Skin epidermis (tissue), 12 donors: ENCODE results near the gene DHX58.
"Not testable (repeated sequence)": the region's sequence is repeated elsewhere in the genome, so short reads cannot be mapped to it uniquely, and the experiment has no call there.

Source experiments
- H3K27ac ChIP-seq, 21 experiments: fragments of 200-600 bp; sonication (generic) in 11 of 21; one replicate each; pipeline ENCODE4 v1.5.0; 2020; ENCODE audit warnings: mild to moderate bottlenecking in 3 of 21, inconsistent platforms in 2 of 21, moderate library complexity in 2 of 21
- H3K4me3 ChIP-seq, 7 experiments: fragments of 200-600 bp; sonication (generic) in 2 of 7; one replicate each; pipeline ENCODE4 v1.5.0; 2020; ENCODE audit warnings: inconsistent platforms in 2 of 7, mild to moderate bottlenecking in 2 of 7, moderate library complexity in 1 of 7

The DHX58 gene

DNA sequence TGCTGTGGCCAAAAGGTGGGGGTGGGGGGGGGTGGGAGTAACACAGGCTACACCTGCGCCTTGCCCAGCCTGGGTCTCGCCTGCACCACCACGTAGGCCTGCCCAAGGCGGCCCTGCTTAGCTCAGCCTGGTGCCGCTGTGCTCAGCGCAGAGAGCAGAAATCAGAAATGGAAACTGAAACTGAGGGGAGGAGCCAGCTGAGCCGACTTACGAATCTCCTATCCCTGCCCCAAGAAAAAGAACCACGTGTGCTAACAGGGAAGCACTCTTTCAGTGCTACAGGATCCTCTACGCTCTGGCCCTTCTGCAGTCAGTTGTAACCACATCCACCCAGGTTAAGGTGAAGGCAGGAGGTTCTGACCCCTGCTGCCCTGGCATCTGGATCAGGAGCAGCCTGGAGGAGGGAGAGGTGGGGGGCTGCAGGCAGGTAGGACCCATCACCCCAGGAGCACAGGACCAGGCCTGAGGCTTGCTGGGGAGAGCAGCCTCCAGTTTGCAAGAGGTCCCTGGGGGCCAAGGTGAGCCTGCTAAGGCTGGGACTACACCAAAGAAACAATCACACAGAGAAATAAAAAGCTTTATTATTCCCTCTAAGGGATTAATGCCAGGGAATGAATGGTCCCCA lies at the start of gene DHX58:
TSS of gene DHX58 (minus strand) at position 163 of the 625 bp plus-strand sequence. CDS start 822 bp downstream, outside the sequence.
- peak within 1 kb of the TSS; percentile 61 to 99 (median 90) for H3K27ac ChIP-seq
- H3K4me3 ChIP-seq = peak within 1 kb of the TSS; percentile 34 to 71 (median 48)

DNA sequence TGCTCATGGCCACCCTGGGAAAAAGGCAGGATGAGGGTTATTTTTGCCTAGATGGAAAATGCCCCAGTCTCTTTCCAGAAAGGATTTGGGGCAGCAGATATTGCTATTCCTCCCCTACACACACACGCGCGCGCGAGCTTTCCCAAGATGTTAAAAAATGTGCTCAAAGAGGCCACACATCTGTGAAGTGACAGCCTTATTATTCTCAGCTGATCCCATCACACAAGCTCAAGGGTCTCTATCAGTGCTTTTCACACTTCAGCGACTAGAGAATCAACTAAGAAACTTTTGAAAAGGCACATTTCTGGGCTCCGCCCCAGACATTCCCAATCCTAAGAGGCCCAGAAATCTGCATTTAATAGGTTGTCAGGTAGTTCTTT lies 48.0 kb upstream of the DHX58 start:
- H3K4me3 ChIP-seq = no peak overlapping the region
- no peak overlapping the region for H3K27ac ChIP-seq

DNA sequence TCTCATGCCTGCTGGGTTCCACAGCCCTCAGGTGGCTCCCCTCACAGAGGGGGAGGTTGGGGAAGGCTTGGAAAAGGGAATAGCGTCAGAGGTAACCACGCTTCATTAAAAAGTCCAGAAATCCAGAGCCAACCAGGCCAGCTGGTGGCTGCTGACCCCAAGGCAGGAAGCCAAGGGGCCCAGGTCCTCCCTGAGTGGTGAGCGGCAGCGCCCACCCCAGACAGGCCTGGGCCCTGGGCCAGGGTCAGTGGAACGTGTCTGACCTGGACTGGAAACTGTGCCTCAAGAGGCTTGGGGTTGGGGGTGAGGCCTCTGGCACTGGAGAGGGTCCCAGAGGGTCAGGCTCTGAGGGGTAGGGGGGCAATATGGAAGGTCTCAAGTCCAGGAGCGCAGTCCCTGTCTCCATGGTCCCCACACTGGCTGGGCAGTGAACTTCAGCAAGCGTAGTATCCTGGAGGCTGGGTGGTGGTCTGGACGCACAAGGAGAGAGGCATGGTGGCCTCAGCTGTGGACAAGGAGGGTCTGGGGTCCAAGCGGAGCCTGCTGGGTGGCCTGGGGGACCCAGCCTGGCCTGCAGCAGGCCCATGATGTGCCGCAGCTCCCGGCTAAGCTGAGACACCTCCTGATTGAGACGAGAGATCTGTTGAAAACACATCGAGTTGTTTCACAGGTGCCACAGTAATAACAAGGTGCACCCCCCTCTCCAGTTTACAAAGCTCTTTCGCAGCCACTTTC lies 47.4 kb upstream of the DHX58 start:
- Histone ChIP-seq H3K4me3 (no peak overlapping the region), H3K27ac (no peak overlapping the region)

DNA sequence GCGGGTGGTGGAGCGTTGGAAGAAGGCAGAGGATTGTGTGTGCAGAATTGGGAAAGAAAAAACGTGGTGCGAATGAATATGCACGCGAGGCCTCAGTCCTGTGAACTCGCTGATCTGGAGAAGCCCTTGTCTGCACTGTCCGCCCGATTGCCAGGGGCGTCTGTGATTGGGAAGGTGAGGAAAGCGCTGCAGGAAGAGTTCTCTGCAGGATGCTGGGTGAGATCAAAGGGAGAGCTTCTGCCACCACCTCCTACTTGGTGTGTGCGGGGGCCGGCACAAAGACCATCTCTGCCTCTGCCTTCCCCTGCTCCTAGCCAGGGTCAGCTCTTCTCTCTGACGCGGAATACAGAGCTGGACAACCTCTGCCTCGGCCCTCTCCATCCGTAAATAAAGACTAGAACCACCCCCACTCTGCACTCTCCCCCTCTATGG lies 43.1 kb upstream of the DHX58 start:
- Histone ChIP-seq H3K4me3 (peak overlapping the region; percentile 86 to 99 (median 94)), H3K27ac (peak overlapping the region in 11 of 21 experiments; percentile 45 to 96 (median 90))

DNA sequence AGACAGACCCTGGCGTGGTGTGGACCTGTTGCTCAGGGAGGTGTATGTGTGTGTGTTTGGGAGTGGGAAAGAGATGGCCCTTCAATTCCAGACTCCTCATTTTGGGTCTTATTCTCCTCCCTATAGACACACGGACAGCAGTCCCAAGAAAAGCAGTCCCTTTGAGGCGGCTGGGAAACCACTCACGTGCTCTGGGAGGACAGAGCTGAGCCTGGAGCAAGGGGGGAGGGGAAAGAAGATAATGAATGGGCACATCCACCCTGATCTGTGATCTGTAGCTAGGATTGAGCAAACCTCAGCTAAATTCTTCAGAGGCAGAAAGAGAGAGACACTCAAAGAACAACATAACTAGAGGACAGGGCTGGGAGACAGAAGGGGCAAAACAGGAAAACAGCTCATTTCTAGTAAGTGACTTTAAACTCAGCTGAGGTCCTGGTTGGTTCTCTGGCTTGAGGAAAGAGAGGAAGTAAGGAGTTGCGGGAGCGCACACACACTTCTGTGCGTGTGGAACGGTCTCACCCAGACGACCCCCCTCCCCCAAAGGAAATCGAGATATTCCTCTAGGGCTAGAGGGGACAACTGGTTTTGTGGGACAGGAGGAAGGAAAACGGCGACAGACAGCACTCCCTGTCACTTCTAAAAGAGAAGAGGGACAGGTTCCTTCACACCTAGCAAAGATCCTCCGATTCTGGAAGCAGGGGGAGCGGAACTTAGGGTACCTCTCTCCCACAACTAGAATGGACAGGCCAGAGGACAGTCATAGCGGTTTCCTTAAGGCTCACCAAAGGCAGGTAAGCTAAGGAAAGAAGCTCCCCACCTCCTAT lies 41.6 kb upstream of the DHX58 start:
- peak overlapping the region; percentile 82 to 99 (median 92) for H3K27ac ChIP-seq
- H3K4me3 ChIP-seq = peak overlapping the region; percentile 86 to 99 (median 94)

DNA sequence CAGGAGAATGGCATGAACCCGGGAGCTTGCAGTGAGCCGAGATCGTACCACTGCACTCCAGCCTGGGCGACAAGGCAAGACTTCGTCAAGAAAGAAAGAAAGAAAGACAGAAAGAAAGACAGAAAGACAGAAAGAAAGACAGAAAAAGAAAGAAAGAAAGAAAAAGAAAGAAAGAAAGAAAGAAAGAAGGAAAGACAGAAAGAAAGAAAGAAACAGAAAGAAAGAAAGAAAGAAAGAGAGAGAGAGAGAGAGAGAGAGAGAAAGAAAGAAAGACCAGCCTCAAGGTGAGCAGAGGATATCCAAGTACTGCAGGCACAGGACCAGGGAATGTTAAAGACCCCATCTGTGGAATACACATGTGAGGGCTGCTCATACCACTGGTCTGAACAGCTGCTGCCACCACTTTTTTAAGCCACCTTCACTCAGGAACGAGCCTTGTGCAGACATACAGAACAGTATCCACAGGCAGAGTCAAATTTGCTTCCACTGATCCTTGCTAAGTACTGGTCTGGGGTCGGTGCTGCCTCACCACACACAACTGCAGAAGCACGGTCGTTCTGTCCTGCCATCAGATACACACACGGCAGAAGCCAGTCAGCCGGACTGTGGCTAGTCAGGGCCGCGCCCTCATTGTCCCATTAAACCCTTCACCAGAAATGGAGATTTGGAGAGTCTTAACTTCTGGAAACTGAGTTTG lies 34.5 kb upstream of the DHX58 start:
- Histone ChIP-seq H3K4me3 (no peak overlapping the region), H3K27ac (no peak overlapping the region)

DNA sequence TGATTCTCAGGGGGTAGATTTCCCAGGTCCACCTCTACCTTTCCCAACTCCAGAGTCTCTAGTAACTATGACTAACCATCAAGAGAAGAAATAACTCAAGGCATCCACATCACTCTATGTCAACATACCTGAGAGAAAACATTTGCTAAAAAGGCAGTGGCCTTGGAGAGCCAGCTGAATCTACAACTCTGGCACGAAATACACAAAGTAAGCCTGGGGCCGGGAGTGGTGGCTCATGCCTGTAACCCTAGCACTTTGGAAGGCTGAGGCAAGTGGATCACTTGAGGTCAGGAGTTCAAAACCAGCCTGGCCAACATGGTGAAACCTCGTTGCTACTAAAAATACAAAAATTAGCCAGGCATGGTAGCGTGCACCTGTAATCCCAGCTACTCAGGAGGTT lies 30.6 kb upstream of the DHX58 start:
- H3K27ac ChIP-seq = peak overlapping the region in 1 of 21 experiments; percentile 34
- H3K4me3 ChIP-seq = not testable (repeated sequence)

DNA sequence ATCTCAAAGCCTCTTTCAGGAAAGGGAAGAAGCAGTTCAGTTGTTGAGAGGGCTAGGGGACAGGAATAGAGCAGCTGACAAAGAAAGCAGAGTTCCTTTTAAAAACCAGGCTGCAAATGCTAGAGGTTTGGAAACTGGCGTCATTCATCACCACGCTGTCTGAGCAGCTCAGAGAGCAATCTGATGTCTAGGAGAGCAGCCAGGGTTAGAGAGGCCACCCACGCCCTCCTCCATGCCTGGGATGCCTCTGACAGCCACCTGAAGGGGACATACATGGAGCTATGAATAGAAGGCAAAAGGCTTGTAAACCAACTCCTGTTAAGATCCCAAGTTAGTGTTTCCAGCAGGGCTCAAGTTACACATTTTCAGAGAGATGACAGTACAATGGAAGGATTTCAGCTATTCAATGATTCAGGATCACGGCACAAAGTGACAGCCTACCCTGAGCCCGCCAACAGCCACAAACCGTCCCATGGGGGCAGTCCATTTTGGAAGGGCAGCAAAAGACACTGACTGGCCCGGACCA lies 29.9 kb upstream of the DHX58 start:
- no peak overlapping the region for H3K4me3 ChIP-seq
- H3K27ac ChIP-seq = peak overlapping the region in 3 of 21 experiments; percentile 5 to 34 (median 34)

DNA sequence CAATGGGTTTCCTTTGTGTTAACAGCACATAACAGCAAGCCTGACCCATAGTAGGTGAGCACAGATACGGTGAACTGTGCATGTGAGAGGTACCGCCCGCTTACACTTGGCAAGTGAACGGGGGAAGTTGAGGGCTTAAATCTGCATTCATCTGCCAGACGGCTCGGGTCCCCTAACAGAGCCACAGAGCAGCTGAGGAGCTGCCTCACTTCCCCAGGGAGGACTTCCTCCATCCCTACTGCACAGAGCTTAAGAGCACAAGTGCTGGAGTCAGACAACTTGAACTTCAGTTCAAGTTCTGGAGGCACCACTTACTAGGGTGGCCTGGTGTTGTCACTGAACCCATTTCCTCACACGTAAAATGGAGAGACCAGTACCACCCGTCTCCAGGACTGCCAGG lies 28.9 kb upstream of the DHX58 start:
- Histone ChIP-seq H3K4me3 (no peak overlapping the region), H3K27ac (peak overlapping the region in 2 of 21 experiments; percentile 0 to 14)

DNA sequence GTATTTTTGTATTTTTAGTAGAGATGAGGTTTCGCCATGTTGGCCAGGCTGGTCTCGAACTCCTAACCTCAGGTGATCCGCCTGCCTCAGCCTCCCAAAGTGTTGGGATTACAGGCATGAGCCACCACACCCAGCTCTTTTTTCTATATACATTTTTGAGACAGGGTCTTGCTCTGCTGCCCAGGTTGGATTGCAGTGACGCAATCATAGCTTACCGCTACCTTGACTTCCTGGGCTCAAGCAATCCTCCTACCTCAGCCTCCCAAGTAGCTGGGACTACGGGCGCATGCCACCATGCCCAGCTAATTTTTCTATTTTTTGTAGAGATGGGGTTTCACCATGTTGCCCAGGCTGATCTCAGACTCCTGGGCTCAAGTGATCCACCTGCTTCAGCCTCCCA lies 28.2 kb upstream of the DHX58 start:
- H3K27ac ChIP-seq, H3K4me3 ChIP-seq: not testable (repeated sequence)

DNA sequence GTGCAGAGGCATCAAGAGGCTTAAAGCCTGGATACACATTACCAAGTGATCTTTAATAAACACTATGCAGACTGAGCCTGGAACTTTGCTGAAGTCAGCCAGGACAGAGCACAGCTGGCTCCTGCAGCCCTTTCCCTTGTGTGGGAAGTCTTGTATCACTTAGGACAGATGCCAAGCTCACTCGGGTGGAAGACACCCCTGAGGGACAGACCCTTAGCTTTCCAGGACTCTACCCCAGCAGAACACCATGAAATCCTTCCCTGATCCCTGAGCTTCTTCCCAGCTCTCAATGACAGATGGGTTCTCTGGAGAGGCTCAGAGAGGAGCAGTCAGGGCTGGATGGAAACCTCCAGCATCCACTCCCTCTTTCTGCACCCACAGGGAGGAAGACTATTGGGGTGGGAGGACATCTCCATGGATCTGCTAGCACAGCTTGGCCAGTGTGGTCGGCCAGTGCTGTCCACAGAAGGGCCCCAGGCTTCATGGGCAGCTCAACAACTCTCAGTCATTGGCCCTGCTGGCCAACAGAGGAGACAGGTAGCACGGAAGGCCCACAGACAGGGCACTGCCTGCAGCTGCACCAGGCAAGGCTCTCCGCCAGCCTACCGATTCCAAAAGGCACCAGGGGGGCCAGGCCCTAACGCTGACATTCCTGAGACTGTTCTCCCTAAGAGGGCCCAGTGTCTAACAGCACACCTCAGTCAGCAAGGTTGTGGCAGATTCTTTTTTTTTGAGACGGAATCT lies 26.4 kb upstream of the DHX58 start:
- Histone ChIP-seq H3K4me3 (no peak overlapping the region), H3K27ac (peak overlapping the region in 2 of 21 experiments; percentile 27 to 28)

DNA sequence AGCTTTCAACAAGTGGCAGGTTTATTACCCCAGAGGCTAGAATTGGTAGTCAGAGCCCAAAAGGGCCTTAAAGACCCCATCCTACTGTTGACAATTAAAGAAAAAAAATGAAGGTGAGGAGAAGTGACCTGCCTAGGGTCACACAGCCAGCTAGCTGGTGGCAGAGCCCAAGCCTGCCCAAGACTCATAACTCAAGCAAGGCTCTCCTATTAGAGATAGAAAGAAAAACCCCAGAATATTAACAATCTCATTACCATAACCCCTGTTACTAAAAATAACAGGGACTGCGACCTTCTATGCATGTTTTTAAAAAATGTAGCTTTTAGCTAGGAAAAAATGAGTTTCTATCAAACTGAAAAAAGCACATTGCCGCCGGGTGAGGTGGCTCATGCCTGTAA lies 24.1 kb upstream of the DHX58 start:
- peak overlapping the region in 13 of 21 experiments; percentile 15 to 76 (median 54) for H3K27ac ChIP-seq
- H3K4me3 ChIP-seq = no peak overlapping the region

DNA sequence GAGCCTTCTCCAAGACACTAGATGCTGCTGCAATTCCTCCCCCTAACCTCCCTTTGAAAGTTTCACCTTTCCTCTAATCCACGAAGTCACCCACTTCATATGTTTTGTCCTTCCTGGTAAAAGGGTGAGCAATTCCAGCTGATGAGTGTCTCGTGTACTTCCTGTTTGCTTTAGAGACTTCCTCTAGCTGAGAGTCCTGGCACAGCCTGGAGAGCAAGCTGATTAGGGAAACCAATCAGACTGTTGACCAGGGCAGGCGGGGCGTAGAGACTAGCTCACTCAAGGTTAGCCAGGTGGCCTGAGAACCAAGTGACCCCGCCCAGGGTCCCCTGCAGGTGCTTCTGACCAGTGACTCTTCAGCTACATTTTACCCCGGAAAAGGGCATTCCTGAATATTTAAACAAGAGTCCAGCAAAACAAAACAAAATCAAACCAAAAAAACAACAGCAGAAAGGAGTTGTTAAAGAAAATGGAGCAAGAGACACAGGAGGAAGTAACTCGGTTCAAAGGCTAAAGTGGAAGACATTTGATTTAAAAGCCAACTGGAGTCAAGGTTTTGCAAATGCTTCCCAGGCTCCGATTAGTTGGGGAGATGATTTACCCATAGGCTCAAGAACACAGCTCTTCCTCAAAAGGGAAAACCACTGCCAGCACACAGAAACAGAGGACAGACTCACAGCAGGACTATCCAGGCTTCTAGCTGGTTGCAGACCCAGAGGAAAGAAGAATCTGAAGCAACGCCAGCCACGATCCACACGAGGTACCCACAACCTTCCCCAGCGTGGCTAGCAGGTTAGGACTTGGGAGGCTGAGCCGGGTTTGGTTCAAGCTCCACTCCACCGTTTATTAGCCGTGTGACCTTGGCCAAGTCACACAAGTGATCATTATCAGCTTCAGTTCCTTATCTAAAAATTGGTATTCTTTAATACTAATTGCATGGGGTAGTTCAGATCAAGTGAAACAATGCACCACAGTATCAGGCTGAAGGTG lies 23.4 kb upstream of the DHX58 start:
- peak overlapping the region in 17 of 21 experiments; percentile 5 to 76 (median 49) for H3K27ac ChIP-seq

DNA sequence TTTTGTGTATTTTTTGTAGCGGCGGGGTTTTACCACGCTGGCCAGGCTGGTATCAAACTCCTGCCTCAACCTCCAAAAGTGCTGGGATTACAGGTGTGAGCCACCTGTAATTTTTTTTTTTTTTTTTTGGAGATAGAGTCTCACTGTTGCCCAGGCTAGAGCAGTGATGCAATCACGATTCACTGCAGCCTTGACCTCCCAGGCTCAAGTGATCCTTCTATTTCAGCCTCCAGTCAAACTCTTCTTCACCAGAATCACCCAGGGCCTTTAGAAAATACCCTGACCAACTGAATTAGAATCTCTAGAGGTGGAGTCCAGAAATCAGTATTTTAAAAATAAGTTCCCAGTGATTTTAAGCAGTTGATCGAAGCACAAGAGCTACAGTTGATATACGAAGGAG lies 22.6 kb upstream of the DHX58 start:
- Histone ChIP-seq H3K4me3 (no peak overlapping the region), H3K27ac (peak overlapping the region in 16 of 21 experiments; percentile 3 to 76 (median 48))

More for the DNA sequence above, 23.4 kb upstream of the DHX58 start:
- H3K4me3 ChIP-seq = no peak overlapping the region

DNA sequence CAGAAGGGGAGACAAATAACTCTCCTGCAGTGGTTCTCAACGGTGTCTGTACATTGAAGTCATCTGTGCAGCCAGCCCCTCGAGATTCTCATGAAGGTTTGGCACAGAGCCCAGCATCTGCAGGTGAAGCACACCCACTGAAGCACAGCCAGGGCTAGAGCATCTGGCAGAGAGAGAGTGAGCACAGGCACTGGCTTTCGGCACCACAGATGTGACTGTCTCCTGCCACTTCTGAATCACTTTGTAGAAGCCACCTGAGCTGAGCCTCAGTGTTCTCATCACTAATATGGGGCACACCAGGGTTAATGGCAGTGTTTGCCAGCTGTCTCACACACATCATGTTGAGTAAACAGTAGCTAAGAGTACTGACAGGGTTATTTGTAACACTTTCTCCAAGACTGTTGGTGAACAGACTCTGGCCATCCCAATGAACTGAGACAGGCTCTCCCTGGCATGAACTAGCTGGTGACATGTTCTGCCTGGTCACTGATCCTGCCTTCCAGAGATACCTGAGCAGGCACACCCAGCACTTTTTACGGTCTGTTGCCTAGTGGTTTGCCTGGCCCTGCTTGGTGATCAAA lies 21.0 kb upstream of the DHX58 start:
- Histone ChIP-seq H3K4me3 (no peak overlapping the region), H3K27ac (peak overlapping the region in 15 of 21 experiments; percentile 5 to 76 (median 55))

DNA sequence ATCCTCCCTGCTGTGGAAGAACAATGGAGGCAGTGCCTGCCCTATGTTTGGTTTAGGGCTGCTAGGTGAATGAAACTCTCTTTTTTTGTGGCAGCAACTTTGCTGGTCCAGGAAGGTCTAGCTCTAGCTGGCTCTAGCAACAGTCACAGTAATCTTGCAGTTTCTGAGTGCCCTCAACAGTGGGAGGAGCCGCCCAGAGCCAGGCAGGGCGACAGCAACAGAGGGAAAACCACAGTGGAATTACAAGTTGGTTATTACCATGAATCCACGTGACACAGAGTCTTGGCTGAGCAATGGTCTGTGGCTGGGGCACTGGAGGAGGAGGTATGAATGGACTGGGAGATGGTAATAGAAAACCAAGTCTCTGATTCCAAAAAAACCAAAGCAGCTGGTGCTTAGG lies 20.4 kb upstream of the DHX58 start:
- Histone ChIP-seq H3K27ac (peak overlapping the region in 18 of 21 experiments; percentile 9 to 76 (median 47)), H3K4me3 (no peak overlapping the region)

DNA sequence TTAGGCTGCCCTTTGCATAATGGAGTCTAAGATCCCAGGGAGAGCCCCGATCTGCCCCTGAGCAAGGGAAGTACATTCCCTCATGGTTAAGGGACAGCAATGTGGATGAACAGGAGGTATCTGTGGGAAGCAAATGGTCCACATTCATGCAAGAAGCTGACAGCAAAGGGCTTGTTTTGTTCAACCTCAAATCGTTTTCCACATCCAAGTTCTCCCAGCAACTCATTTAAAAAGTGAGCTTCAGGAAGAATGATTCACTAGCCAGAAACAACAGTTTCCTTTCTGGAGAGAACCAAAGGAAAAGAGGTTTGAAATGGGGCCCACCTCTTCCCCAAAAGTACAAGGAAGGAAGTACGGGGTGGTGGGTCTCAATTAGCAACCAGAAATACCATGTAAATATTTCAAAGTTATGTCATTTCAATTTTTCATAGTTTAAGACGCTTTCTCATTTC lies 19.5 kb upstream of the DHX58 start:
- Histone ChIP-seq H3K27ac (peak overlapping the region in 16 of 21 experiments; percentile 6 to 76 (median 50)), H3K4me3 (no peak overlapping the region)
